ENCODE results near the gene LRCH1. TPM values are rescaled to one million over a fixed set of nuclear protein-coding genes. Genes with fewer than 3 reads are reported as not detected.

The LRCH1 gene
- polyA plus RNA-seq, 1 donor (not counting 4 experiments of a cell fraction or from before 2014, with no cell fraction given) = 16.2 TPM

DNA sequence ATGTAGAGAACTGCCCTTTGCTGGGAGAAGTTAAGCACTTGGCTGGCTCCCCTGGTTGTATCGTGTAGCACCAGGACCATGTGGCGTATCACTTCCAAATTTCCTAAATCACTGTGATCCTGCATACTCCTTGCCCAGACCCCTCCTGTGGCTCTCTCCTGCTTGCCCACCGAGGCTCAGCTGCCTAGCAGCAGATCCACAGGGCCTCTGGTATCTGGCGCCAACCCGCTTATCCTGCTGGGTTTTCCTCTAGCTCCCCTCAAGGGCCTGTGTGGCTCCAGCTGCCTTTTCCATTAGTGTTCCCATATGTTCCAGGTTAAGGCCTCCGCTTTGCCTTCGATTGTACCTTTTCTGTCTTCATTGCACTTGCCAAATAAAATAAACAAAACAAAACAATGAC is 16.5 kb downstream of the LRCH1 start:
- H3K9me3 ChIP-seq (ENCODE audit: control insufficient read depth, low read depth, low read length) = no peaks in the 10 kb centered on the region
- H2AFZ ChIP-seq (ENCODE audit: control insufficient read depth, low read length) = no peak overlapping the region
- FAIRE-seq = no peak
- peaks cover 10% of the 10 kb centered on the region for H4K20me1 ChIP-seq (ENCODE audit: control insufficient read depth, extremely low read depth, insufficient read depth, low read length)
- H3K27me3 ChIP-seq (ENCODE audit: control insufficient read depth, extremely low read depth, insufficient read depth, low read length) = no peaks in the 10 kb centered on the region
- no peak overlapping the region for H3K27ac ChIP-seq (ENCODE audit: control insufficient read depth, insufficient read depth, low read length)
- no peaks in the 10 kb centered on the region for H3K9me1 ChIP-seq (ENCODE audit: control insufficient read depth, extremely low read depth, insufficient read depth, low read length)
- peaks cover 7% of the 10 kb centered on the region for H3K4me1 ChIP-seq (ENCODE audit: control insufficient read depth, extremely low read depth, insufficient read depth, low read length)
- H3K36me3 ChIP-seq (ENCODE audit: control insufficient read depth in 2 of 2, extremely low read depth in 1 of 2, insufficient read depth in 2 of 2, low read length in 2 of 2) = peaks cover 1 to 2% of the 10 kb centered on the region in 2 experiments
- H3K79me2 ChIP-seq (ENCODE audit: control insufficient read depth, insufficient read depth, low read length) = peaks cover 93% of the 10 kb centered on the region
- no peak for DNase-seq (ENCODE audit: low read depth, low spot score)
- no peak overlapping the region for H3K9ac ChIP-seq (ENCODE audit: control insufficient read depth, extremely low read depth, insufficient read depth, low read length)
- TF ChIP-seq, protein P1, sequence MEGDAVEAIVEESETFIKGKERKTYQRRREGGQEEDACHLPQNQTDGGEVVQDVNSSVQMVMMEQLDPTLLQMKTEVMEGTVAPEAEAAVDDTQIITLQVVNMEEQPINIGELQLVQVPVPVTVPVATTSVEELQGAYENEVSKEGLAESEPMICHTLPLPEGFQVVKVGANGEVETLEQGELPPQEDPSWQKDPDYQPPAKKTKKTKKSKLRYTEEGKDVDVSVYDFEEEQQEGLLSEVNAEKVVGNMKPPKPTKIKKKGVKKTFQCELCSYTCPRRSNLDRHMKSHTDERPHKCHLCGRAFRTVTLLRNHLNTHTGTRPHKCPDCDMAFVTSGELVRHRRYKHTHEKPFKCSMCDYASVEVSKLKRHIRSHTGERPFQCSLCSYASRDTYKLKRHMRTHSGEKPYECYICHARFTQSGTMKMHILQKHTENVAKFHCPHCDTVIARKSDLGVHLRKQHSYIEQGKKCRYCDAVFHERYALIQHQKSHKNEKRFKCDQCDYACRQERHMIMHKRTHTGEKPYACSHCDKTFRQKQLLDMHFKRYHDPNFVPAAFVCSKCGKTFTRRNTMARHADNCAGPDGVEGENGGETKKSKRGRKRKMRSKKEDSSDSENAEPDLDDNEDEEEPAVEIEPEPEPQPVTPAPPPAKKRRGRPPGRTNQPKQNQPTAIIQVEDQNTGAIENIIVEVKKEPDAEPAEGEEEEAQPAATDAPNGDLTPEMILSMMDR (optimal IDR thresholded peaks at IDR 0.05 in 1 of 3, IDR thresholded peaks at IDR 0.05 in 1 of 3, conservative IDR thresholded peaks at IDR 0.05 in 1 of 3; ENCODE audit: extremely low read depth in 1 of 3, insufficient read depth in 2 of 3, low read length in 3 of 3) = no peak
- no peak for TF ChIP-seq EZH2 (IDR thresholded peaks at IDR 0.05; ENCODE audit: low read length)
- H3K4me2 ChIP-seq (ENCODE audit: control insufficient read depth, extremely low read depth, insufficient read depth, low read depth, low read length) = no peak overlapping the region
- dilution Hi-C loops (cut with MboI; ENCODE audit: extremely low pct_ligation_motif_present, low sequenced_read_pairs) = no loop called here
- no peak overlapping the region for H3K4me3 ChIP-seq (ENCODE audit: control insufficient read depth in 2 of 3, extremely low read depth in 1 of 3, insufficient read depth in 2 of 3, low read depth in 1 of 3, low read length in 3 of 3)

DNA sequence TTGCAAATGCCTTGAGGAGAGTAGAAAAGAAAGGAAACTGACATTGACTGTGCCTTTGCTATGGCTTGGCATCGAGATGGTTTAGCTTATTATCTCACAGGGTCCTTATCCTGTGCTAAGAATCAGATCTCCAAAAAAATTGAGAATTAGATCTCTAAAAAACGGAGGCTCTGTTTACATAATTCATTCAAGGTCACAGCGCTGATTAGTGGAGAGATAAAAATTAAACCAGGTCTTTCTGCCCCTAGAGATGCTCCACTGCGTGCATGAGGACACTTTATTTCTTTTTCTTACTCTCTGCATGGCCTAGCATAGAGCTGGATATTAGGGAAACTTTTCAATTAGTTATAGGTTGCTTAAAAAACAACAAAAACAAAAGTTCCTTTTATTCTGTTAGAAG is 17.3 kb downstream of the LRCH1 start:
- Histone ChIP-seq H3K9ac (ENCODE audit: control insufficient read depth, extremely low read depth, insufficient read depth, low read length) (no peak overlapping the region), H3K27me3 (ENCODE audit: control insufficient read depth, extremely low read depth, insufficient read depth, low read length) (no peaks in the 10 kb centered on the region), H3K27ac (ENCODE audit: control insufficient read depth, insufficient read depth, low read length) (no peak overlapping the region), H3K4me3 (ENCODE audit: control insufficient read depth in 2 of 3, extremely low read depth in 1 of 3, insufficient read depth in 2 of 3, low read depth in 1 of 3, low read length in 3 of 3) (no peak overlapping the region), H3K79me2 (ENCODE audit: control insufficient read depth, insufficient read depth, low read length) (peaks cover 92% of the 10 kb centered on the region), H4K20me1 (ENCODE audit: control insufficient read depth, extremely low read depth, insufficient read depth, low read length) (peaks cover 7% of the 10 kb centered on the region), H3K4me1 (ENCODE audit: control insufficient read depth, extremely low read depth, insufficient read depth, low read length) (peaks cover 11% of the 10 kb centered on the region), H3K9me1 (ENCODE audit: control insufficient read depth, extremely low read depth, insufficient read depth, low read length) (no peaks in the 10 kb centered on the region), H2AFZ (ENCODE audit: control insufficient read depth, low read length) (no peak overlapping the region), H3K4me2 (ENCODE audit: control insufficient read depth, extremely low read depth, insufficient read depth, low read depth, low read length) (no peak overlapping the region), H3K36me3 (ENCODE audit: control insufficient read depth in 2 of 2, extremely low read depth in 1 of 2, insufficient read depth in 2 of 2, low read length in 2 of 2) (peaks cover 1 to 2% of the 10 kb centered on the region in 2 experiments), H3K9me3 (ENCODE audit: control insufficient read depth, low read depth, low read length) (no peaks in the 10 kb centered on the region)
- no peak for TF ChIP-seq EZH2 (IDR thresholded peaks at IDR 0.05; ENCODE audit: low read length)
- TF ChIP-seq, protein P1 (optimal IDR thresholded peaks at IDR 0.05 in 1 of 3, IDR thresholded peaks at IDR 0.05 in 1 of 3, conservative IDR thresholded peaks at IDR 0.05 in 1 of 3; ENCODE audit: extremely low read depth in 1 of 3, insufficient read depth in 2 of 3, low read length in 3 of 3) = no peak
- dilution Hi-C loops (cut with MboI; ENCODE audit: extremely low pct_ligation_motif_present, low sequenced_read_pairs) = no loop called here
- DNase-seq (ENCODE audit: low read depth, low spot score) = no peak
- no peak for FAIRE-seq
